Measurements from ENCODE around the gene ZFYVE27. TPM values are rescaled to one million over a fixed set of nuclear protein-coding genes. Genes with fewer than 3 reads are reported as not detected.

The ZFYVE27 gene
- polyA plus RNA-seq, 1 donor from 2014 or later, result 135 TPM

DNA sequence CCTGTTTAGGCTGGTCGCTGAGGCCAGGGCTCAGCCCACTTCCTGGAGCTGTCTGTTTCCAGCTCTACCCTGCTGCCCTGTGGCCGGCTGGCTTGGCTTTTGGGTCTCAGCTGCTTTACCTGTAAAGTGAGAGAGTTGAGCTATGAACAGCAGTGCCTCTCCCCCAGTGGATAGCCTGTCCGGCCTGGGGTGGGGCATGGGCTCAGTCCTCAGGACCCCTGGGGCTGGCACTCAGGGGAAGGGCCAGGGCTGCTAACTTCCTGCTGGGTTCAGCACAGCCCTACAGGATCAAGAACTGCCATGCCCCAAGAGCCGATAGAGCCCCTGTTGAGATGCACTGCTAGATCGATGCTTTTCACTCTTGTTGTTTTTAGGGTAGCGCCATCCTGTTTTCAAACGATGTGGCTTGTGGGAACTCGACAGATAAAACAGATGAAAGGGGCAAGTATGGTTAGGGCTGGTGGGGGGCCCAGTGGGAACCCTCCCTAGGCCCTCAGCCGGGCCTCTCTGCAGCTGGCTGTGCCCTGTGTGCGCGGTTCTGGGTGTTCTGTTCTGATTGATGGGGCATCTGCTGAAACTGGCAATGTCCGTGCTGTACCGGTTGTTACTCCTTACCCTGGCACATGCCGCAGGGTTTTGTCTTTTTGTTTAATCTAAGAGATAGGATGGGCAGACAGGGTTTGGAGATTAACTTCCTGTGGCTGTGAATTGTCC is 44.8 kb downstream of the ZFYVE27 start:
- Histone ChIP-seq H3K9ac (ENCODE audit: low read length) (no peak overlapping the region), H3K9me3 (ENCODE audit: low read length) (no peaks in the 10 kb centered on the region), H3K79me2 (replicated peaks; ENCODE audit: insufficient read depth, low read length) (no peaks in the 10 kb centered on the region), H3K27me3 (ENCODE audit: insufficient read depth, low read depth, low read length) (no peaks in the 10 kb centered on the region), H3K4me2 (ENCODE audit: low read length) (no peak overlapping the region), H4K20me1 (ENCODE audit: insufficient read depth) (no peaks in the 10 kb centered on the region), H3K27ac (ENCODE audit: low read length) (no peak overlapping the region), H3K4me3 (ENCODE audit: low read length) (no peak overlapping the region), H3K9me2 (ENCODE audit: insufficient read depth, low read length) (no peaks in the 10 kb centered on the region), H2AFZ (ENCODE audit: low read depth, low read length) (no peak overlapping the region), H3F3A (ENCODE audit: insufficient read depth, low read length, poor library complexity, severe bottlenecking) (no peaks in the 10 kb centered on the region), H3K36me3 (ENCODE audit: insufficient read depth, low read length) (no peaks in the 10 kb centered on the region)
- TF ChIP-seq TAF1 (IDR thresholded peaks at IDR 0.05; ENCODE audit: low read depth) (no peak), MXI1 (conservative IDR thresholded peaks at IDR 0.05; ENCODE audit: poor library complexity, severe bottlenecking) (no peak), EZH2 (IDR thresholded peaks at IDR 0.05; ENCODE audit: borderline replicate concordance, insufficient read depth, low read length, poor library complexity, severe bottlenecking) (no peak), EP300 (conservative IDR thresholded peaks at IDR 0.05; ENCODE audit: poor library complexity, severe bottlenecking) (no peak), RAD21 (conservative IDR thresholded peaks at IDR 0.05) (no peak), POLR2AphosphoS5 (IDR thresholded peaks at IDR 0.05) (no peak), SMC3 (conservative IDR thresholded peaks at IDR 0.05; ENCODE audit: poor library complexity) (no peak)
- TF ChIP-seq, protein P1, sequence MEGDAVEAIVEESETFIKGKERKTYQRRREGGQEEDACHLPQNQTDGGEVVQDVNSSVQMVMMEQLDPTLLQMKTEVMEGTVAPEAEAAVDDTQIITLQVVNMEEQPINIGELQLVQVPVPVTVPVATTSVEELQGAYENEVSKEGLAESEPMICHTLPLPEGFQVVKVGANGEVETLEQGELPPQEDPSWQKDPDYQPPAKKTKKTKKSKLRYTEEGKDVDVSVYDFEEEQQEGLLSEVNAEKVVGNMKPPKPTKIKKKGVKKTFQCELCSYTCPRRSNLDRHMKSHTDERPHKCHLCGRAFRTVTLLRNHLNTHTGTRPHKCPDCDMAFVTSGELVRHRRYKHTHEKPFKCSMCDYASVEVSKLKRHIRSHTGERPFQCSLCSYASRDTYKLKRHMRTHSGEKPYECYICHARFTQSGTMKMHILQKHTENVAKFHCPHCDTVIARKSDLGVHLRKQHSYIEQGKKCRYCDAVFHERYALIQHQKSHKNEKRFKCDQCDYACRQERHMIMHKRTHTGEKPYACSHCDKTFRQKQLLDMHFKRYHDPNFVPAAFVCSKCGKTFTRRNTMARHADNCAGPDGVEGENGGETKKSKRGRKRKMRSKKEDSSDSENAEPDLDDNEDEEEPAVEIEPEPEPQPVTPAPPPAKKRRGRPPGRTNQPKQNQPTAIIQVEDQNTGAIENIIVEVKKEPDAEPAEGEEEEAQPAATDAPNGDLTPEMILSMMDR (IDR thresholded peaks at IDR 0.05; ENCODE audit: poor library complexity, severe bottlenecking), result no peak
- TF ChIP-seq, protein P2, sequence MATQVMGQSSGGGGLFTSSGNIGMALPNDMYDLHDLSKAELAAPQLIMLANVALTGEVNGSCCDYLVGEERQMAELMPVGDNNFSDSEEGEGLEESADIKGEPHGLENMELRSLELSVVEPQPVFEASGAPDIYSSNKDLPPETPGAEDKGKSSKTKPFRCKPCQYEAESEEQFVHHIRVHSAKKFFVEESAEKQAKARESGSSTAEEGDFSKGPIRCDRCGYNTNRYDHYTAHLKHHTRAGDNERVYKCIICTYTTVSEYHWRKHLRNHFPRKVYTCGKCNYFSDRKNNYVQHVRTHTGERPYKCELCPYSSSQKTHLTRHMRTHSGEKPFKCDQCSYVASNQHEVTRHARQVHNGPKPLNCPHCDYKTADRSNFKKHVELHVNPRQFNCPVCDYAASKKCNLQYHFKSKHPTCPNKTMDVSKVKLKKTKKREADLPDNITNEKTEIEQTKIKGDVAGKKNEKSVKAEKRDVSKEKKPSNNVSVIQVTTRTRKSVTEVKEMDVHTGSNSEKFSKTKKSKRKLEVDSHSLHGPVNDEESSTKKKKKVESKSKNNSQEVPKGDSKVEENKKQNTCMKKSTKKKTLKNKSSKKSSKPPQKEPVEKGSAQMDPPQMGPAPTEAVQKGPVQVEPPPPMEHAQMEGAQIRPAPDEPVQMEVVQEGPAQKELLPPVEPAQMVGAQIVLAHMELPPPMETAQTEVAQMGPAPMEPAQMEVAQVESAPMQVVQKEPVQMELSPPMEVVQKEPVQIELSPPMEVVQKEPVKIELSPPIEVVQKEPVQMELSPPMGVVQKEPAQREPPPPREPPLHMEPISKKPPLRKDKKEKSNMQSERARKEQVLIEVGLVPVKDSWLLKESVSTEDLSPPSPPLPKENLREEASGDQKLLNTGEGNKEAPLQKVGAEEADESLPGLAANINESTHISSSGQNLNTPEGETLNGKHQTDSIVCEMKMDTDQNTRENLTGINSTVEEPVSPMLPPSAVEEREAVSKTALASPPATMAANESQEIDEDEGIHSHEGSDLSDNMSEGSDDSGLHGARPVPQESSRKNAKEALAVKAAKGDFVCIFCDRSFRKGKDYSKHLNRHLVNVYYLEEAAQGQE (IDR thresholded peaks at IDR 0.05; ENCODE audit: borderline replicate concordance), result no peak

DNA sequence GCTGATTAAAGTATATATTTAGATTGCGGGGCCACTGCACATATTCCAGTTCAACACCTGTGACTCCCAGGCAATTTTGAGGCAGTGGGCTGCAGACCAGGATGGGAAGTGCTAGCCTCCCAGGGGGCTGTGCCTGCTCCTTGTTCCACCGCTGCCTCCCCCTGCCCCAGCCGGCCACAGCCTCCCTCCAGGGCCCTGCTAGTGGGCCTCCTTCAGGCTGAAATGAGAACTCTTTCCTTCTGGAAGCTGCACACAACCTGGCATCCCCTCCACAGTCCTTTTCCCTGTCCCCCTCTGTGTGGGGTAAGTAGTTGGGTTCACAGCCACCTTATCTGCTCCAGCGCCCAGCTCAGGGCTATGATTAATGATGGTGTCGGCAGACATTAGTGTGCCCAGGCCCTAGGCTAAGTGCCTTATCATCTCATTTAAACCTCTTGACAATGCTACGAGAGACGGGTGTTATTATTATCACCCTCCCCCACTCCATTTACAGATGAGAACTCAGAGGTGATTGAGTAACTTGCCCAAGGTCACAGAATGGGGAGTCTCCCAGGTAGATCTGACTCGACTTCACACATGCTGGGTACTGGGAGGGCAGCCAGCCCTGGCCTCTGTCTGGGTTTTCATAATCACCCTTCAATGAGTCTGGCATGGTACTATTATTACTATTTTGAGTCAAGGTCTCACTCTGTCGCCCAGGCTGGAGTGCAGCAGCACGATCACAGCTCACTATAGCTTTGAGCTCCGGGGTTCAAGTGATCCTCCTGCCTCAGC is 45.7 kb downstream of the ZFYVE27 start:
- no peaks in the 10 kb centered on the region for H3K9me3 ChIP-seq (ENCODE audit: low read length)
- no peak overlapping the region for H3K27ac ChIP-seq (ENCODE audit: low read length)
- no peaks in the 10 kb centered on the region for H3F3A ChIP-seq (ENCODE audit: insufficient read depth, low read length, poor library complexity, severe bottlenecking)
- H4K20me1 ChIP-seq (ENCODE audit: insufficient read depth), result no peaks in the 10 kb centered on the region
- no peak overlapping the region for H2AFZ ChIP-seq (ENCODE audit: low read depth, low read length)
- no peaks in the 10 kb centered on the region for H3K36me3 ChIP-seq (ENCODE audit: insufficient read depth, low read length)
- H3K79me2 ChIP-seq (replicated peaks; ENCODE audit: insufficient read depth, low read length), result no peaks in the 10 kb centered on the region
- H3K4me2 ChIP-seq (ENCODE audit: low read length), result no peak overlapping the region
- no peak for TF ChIP-seq POLR2AphosphoS5 (IDR thresholded peaks at IDR 0.05)
- TF ChIP-seq EZH2 (IDR thresholded peaks at IDR 0.05; ENCODE audit: borderline replicate concordance, insufficient read depth, low read length, poor library complexity, severe bottlenecking), result no peak
- TF ChIP-seq TAF1 (IDR thresholded peaks at IDR 0.05; ENCODE audit: low read depth), result no peak
- no peak for TF ChIP-seq SMC3 (conservative IDR thresholded peaks at IDR 0.05; ENCODE audit: poor library complexity)
- no peak for TF ChIP-seq RAD21 (conservative IDR thresholded peaks at IDR 0.05)
- no peak for TF ChIP-seq EP300 (conservative IDR thresholded peaks at IDR 0.05; ENCODE audit: poor library complexity, severe bottlenecking)
- TF ChIP-seq MXI1 (conservative IDR thresholded peaks at IDR 0.05; ENCODE audit: poor library complexity, severe bottlenecking), result no peak
- TF ChIP-seq, protein P1 (IDR thresholded peaks at IDR 0.05; ENCODE audit: poor library complexity, severe bottlenecking), result no peak
- TF ChIP-seq, protein P2 (IDR thresholded peaks at IDR 0.05; ENCODE audit: borderline replicate concordance), result no peak
- no peak overlapping the region for H3K9ac ChIP-seq (ENCODE audit: low read length)
- no peaks in the 10 kb centered on the region for H3K9me2 ChIP-seq (ENCODE audit: insufficient read depth, low read length)
- H3K27me3 ChIP-seq (ENCODE audit: insufficient read depth, low read depth, low read length), result no peaks in the 10 kb centered on the region
- H3K4me3 ChIP-seq (ENCODE audit: low read length), result no peak overlapping the region

Measured in neural cell (in vitro differentiated cells).